Measurements from ENCODE around the gene CHAF1A.

CHAF1A gene

DNA sequence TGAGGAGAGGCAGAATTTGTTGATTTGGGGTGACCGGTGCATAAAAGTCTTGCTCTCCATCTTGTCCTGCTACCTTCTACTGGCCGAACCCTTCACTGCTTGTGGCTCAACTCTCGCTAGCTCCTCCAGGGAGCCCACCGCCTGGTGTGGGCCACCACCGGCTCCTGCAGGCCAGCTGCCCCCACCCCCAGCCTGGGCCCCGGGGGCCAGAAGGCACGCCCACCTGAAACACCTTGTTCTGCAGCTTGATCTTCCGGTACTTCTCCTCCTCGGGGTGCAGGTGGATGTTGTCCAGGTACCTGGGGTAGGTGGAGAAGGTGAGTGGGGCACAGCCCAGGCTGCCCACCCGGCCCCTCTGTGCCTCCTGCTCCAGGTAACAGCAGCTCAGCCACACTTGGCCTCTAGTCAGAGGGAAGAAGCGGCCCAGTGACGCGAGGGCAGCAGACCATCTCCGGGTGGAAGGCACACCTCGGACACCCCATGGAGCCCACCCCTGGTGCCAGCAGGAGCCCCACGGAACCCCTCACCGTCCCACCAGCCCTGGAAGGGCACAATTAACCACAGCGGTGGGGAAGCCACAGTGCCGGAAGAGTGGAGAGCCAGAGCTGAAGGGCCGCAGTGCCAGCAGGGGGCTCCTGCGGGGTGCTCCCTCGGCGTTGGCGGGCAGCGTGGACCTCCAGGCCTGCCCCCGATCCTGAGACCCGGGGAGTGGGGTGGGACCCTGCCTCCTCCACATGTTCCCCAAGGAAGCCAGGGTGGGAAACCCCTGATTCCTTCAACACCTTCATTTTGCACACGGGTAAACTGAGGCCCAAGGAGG lies 45.1 kb downstream of the CHAF1A start:
- Mint-ChIP-seq H3K27me3 (no peaks in the 10 kb centered on the region), H3K36me3 (peaks cover 8% of the 10 kb centered on the region), H3K4me1 (no peaks in the 10 kb centered on the region)

DNA sequence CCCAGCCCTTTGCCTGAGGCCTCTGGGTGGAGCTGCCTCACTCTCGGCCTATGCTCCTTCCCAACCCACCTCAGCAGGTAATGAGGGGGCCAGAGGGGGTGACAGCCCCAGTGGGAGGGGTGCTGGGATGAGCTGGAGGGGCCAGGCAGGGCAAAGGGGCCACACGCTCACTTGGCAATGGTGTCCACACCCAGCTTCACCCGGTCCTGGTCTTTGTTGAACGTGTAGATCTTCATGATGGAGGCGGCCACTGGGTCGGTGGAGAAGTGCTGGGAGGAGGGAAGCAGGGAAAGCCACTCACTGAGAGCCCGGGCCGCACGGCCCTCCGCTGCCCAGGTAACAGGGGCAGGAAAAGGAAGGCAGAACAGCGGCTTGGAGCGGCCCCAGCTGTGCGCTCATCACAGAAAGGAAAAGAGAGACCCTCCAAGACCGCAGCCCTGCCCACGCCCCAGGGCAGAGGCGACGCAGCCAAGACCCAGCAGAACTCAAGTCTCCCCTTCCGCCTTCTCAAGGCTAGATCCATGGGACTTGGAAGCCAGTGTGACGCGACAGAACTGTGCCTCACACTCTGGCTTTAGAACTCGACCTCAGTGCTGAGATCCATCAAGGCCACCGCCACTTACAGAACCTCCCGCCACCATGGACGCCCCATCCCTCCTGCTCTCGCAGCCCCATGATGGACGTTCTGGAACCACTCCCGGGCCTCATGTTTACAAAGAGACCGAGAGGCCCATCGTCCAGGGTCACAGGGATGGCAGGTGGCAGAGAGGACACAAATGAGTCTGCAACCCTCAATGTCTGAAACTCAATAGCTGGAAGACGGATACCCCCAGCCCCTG lies 45.9 kb downstream of the CHAF1A start:
- peaks cover 10% of the 10 kb centered on the region for H3K36me3 Mint-ChIP-seq
- no peak overlapping the region for H3K4me3 Mint-ChIP-seq
- no peak overlapping the region for H3K27ac Mint-ChIP-seq
- H3K4me1 Mint-ChIP-seq, result no peaks in the 10 kb centered on the region
- H3K27me3 Mint-ChIP-seq, result no peaks in the 10 kb centered on the region
- H3K9me3 Mint-ChIP-seq, result no peaks in the 10 kb centered on the region

More for the DNA sequence above, 45.1 kb downstream of the CHAF1A start:
- H3K9me3 Mint-ChIP-seq, result no peaks in the 10 kb centered on the region
- H3K27ac Mint-ChIP-seq, result no peak overlapping the region
- no peak overlapping the region for H3K4me3 Mint-ChIP-seq

DNA sequence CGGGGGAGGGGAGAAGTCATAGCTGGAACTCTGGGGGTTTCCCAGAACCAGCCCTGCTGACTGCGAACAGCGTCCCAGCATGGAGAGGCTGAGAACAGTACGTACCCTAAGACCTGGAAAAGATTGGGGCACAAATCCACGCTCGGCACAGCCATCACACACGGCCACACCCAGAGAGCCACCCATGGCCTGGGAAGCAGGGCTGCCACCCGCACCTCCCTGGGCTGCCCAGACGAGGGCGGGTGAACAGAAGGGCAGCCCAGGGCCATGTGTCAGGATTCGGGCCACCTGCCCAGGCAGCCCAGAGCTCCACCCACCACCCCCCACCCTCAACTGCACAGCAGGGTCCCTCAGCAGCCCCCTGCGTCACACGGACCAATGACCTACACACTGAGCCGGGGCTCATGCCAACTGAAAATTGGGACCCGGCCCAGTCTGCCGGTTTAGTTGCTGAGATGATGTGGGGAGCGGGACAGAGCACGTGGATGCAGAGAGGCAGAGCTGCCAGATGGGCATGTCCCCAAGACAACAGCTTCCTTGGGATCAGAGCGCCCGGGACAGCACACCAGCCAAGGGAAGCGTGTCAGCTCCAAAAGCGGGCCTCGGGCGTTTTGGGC lies 46.7 kb downstream of the CHAF1A start:
- no peak overlapping the region for H3K4me3 Mint-ChIP-seq
- H3K27me3 Mint-ChIP-seq, result no peaks in the 10 kb centered on the region
- H3K4me1 Mint-ChIP-seq, result no peaks in the 10 kb centered on the region
- no peak overlapping the region for H3K27ac Mint-ChIP-seq
- peaks cover 10% of the 10 kb centered on the region for H3K36me3 Mint-ChIP-seq
- H3K9me3 Mint-ChIP-seq, result no peaks in the 10 kb centered on the region

DNA sequence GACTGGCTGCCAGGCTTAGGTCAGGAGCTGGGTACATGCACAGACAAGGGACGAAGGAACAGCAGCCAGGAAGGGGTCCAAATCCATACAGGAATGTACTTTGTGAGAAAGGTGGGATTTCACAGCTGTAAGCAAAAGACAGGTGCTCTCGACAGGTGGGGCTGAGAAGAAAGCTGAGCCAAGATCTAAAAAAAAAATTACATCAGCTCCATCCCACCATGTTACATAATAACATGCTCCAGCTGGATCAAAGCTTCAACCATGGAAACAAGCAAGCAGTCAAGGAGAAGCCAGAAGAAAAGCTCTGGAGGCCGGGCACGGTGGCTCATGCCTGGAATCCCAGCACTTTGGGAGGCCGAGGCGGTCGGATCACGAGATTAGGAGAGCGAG lies 47.2 kb downstream of the CHAF1A start:
- no peaks in the 10 kb centered on the region for H3K4me1 Mint-ChIP-seq
- H3K9me3 Mint-ChIP-seq, result no peaks in the 10 kb centered on the region
- H3K4me3 Mint-ChIP-seq, result no peak overlapping the region
- H3K36me3 Mint-ChIP-seq, result peaks cover 6% of the 10 kb centered on the region
- no peak overlapping the region for H3K27ac Mint-ChIP-seq
- no peaks in the 10 kb centered on the region for H3K27me3 Mint-ChIP-seq

DNA sequence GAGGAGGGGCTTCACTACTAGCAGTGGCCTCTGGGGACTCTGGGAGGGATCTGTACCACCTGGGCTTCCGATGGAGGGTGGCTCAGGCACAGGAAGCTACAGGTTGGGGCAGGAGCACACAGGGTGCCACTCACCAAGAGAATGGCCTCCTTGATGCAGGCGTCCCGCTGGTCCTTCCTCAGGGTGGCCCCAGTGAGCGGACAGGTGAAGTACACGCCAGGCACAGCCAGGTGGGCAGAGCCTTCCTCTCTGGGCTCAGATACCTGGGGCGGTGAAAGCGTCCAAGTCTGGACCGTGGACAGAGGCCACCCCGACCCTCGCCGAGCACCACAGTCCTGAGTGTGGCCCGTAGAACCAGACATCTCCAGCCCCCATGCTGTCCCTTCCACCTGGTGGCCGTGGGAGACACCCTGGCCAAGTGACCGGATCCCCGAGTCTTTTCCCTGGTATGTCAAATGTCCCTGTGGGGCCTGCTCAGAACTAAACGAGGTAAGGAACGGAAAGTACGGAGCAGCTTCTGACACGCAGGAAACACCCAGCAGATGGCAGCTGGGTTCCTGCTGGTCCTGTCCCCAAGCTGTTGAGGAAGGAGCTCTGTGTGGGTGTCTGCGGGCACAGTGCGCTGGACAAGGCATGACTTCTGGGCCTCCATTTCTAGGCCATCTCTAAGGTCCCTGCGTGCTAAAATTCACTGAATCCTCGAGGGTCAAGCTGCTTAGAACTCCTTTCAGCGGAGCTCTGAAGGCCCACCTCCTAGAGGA lies 50.0 kb downstream of the CHAF1A start:
- Mint-ChIP-seq H3K36me3 (peaks cover 5% of the 10 kb centered on the region), H3K4me1 (peaks cover 10% of the 10 kb centered on the region), H3K27ac (no peak overlapping the region), H3K27me3 (no peaks in the 10 kb centered on the region), H3K9me3 (no peaks in the 10 kb centered on the region), H3K4me3 (no peak overlapping the region)

DNA sequence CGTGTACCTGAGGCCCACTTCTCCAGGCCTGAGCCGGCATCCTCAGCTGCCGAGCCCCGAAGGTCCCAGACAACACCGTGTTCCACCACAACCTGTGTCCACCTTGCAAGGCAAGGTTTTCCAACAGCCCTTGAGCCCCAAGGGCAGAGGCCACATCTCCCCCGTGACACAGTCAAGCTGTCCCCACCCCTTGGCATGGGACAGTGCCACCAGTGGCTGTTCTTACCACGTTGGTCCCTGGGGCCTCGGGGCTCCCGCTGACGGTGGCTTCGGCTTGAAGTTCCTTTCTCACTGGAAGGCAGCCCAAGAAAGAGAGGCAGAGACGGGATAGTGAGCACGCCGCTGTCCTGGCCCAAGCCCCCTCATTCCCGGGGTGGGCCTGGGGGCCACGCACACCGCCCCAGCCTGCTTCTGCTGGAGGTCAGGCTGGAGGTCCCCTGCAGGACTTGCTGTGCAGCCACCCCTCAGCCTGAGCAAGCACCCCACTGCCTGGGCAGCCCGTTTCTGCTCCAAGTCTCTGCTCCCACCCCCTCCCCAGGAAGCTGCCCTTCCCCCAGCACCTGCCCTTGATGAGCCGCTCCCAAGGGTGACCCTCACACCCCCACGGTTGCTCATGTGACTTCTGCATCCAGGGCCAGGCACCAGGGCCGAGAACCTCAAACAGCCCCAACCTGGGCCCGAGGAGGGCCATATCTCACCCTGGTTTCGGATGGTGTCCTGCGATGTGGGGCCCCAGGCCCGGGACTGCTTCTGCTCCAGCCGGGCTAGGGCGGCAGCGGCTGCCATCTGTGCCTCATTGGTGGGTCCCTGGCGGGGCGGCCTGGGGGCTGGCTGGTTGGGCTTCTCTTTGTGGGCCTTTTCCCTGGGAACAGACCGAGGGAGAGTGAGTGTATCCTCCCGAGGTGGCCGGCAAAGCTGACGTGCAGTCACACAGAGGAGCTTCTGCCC lies 51.1 kb downstream of the CHAF1A start:
- Mint-ChIP-seq H3K4me3 (no peak overlapping the region), H3K36me3 (peaks cover 5% of the 10 kb centered on the region), H3K27ac (no peak overlapping the region), H3K4me1 (peaks cover 10% of the 10 kb centered on the region), H3K27me3 (no peaks in the 10 kb centered on the region), H3K9me3 (no peaks in the 10 kb centered on the region)

DNA sequence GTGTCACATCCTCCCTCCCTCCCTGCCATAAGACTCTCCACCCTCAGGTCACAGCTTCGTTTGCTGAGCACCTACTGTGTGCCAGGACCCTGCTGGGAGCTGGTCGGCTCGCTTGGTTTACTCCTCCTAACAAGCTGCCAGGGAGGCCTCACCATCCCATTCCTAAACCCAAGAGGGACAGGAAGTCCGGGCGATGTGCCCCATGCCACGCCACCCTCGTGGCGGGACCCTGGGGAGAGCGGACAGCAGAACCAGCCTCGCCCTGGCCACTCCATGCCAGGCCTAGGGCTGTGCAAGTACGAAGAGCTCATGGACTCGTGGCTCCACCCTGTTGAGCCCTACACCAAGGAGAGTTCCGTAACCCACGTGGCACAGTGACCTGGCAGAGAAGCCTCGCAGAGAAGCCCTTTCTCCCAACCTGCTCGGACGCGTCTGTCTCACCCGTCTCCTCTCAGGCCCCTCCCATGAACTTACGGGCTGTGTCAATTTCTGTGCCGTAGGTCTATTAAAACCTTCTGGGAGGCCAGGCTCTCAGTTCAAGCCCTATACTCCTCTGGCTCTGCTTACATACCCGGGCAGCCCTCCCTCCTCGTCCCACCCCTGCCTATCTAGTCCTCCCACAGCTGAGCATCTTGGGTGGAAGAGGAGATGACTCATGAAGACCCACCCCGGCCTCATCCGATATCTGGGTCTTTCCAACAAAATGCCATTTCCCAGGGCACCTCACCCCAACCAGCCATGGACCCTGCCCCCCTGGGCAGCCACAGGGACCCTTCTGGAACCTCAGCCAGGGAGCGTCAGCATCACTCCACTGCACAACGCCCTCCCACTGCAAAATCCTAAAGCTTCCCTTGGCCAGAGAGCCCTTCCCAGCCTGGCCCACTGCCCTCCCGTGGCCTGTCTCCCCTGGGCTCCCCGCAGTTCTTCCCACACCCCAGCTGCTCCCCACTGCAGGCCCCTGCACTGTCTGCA lies 52.6 kb downstream of the CHAF1A start:
- Mint-ChIP-seq H3K9me3 (no peaks in the 10 kb centered on the region), H3K27ac (peak overlapping the region; percentile 62), H3K27me3 (no peaks in the 10 kb centered on the region), H3K36me3 (peaks cover 2% of the 10 kb centered on the region), H3K4me1 (peaks cover 10% of the 10 kb centered on the region), H3K4me3 (no peak overlapping the region)

DNA sequence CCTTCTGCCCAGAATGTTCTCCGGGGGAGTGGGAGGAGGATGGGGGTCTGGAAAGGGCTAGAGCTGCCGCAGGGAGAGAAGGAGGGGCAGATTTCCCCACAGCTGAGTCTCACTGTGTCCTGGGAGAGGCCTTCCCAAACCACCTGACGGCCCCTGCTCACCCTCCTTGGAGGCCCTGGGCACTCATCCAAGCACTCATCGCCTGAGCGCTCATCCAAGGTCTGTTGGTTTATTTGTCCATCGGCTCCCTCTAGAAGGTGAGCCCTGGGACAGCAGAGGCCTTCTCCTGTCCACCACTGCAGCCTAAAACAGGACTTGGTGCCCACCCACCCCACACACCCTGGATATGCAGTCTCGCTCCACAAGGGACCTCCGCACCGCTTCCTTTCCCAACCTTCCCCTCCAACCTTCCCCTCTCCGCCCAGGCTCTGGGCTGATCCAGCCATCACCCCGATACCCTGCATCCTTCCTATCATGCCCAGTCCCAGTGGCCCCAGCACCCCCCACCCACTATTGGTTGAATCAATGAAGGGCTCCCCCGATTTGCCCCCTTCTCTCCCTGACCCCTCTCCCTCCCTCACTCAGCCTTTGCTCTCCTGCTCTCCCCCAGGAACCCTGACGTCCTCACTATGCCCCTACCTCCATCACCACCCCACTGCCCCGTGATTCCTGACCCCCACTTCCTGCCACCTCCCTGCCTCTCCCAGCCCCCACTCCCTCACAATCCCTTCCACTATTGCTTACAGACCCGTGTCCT lies 53.5 kb downstream of the CHAF1A start:
- peaks cover 2% of the 10 kb centered on the region for H3K36me3 Mint-ChIP-seq
- H3K27ac Mint-ChIP-seq, result peak overlapping the region; percentile 75
- H3K4me1 Mint-ChIP-seq, result peaks cover 10% of the 10 kb centered on the region
- no peaks in the 10 kb centered on the region for H3K9me3 Mint-ChIP-seq
- no peaks in the 10 kb centered on the region for H3K27me3 Mint-ChIP-seq
- H3K4me3 Mint-ChIP-seq, result peak overlapping the region; percentile 87

DNA sequence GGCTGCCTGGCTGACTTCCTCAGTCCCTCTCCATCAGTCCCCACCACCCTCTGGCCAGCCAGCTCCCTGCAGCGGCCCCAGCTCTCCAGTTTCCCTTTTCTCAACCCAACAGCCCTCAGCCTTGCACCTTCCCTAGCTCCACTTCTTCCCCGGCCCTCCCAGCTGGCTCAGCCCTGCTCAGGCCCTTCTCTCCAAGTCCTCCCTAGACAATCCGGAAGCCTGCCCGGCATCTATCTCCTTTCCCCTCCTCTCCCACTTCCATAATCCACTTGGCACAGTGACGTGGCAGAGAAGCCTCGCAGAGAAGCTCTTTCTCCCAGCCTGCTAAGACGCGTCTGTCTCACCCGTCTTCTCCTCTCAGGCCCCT lies 54.0 kb downstream of the CHAF1A start:
- Mint-ChIP-seq H3K4me1 (peaks cover 10% of the 10 kb centered on the region), H3K27ac (peak overlapping the region; percentile 75), H3K27me3 (no peaks in the 10 kb centered on the region), H3K4me3 (peak overlapping the region; percentile 87), H3K9me3 (no peaks in the 10 kb centered on the region), H3K36me3 (peaks cover 2% of the 10 kb centered on the region)

DNA sequence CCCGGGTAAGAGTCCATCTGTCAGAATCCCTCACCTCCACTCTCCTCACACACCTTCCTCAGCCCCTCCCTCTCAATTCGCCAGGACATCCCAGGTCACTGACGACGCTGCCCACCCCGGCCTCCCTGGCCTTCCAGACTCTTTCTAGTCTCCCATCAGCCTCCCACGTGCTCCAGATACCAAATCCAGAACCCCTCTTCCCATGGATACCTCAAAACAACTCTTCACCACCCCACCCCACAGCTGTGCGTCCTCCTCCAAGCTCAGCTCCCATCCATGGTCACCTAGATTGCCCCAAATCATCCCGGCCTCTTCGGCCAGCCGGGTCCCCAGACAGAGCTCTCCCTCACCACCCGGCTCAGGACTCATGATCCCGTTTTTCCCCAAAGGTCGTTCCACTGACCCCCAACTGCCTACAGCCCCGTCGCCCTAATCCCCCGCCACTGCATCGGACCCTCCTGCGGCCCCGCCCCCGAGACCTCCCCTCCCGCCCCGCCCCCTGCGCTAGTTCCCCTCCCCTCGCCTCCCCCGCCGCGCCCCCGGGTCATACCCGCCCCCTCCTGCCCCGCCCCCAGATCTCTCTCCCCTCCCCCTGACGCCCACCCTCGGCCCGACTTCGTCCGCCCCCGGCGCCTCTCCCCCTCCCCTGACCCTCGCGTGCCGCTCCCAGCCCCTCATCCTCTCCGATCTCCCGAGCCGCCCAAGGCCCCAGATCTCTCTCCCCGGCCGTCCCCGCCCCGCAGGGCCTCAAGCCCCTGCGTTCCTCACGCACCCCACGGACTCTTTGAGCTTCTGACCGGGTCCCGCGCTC lies 54.6 kb downstream of the CHAF1A start:
- H3K4me1 Mint-ChIP-seq, result peaks cover 10% of the 10 kb centered on the region
- H3K9me3 Mint-ChIP-seq, result no peaks in the 10 kb centered on the region
- peaks cover 2% of the 10 kb centered on the region for H3K36me3 Mint-ChIP-seq
- H3K4me3 Mint-ChIP-seq, result peak overlapping the region; percentile 87
- no peaks in the 10 kb centered on the region for H3K27me3 Mint-ChIP-seq
- H3K27ac Mint-ChIP-seq, result peak overlapping the region; percentile 75

DNA sequence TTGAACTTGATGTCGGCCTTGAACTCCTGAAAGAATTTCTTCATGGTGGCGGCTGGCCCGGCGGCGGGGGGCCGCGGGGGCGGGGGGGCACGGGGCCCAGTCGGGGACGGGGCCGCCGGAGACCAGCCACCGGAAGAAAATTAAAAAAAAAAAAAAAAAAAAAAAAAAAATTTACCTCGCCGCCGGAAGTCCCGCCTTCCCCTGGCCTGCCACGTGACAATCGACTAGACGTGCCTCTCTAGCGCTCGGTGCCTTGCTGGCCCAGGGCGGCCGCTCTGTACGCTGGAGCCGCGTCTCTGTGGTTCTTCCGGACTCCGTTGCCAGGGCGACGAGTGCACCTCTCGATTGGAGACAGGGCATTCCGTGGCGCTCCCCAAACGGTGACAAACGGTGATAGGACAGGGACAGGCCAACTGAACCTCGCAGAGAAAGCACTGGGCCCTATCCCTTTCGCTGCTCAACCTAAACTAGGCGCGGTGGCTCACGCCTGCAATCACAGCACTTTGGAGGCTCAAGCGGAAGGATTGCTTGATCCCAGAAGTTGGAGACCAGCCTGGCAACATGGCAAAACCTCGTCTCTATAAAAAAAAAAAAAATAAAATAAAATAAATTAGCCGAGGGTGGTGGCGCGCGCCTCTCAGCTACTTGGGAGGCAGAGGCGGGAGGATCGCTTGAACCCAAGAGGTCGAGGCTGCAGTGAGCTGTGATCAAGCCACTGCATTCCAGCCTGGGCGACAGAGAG lies 55.4 kb downstream of the CHAF1A start, which contains the start of gene UBXN6:
Gene UBXN6 (minus strand): TSS at position 141 of the 742 bp plus-strand sequence. CDS start 97 bp downstream, at position 44.
- no peaks in the 10 kb centered on the region for H3K27me3 Mint-ChIP-seq
- peak within 1 kb of the TSS; percentile 93 for H3K27ac Mint-ChIP-seq
- H3K9me3 Mint-ChIP-seq, result no peaks in the 10 kb centered on the region
- H3K4me1 Mint-ChIP-seq, result peaks cover 10% of the 10 kb centered on the region
- peak within 1 kb of the TSS; percentile 87 for H3K4me3 Mint-ChIP-seq
- H3K36me3 Mint-ChIP-seq, result no peaks in the 10 kb centered on the region

Measured in activated naive CD4-positive, alpha-beta T cell treated with anti-CD3 and anti-CD28 coated beads, Interleukin-2, amount 50 U/mL, for 24 hours (primary cell).